Activated naive CD8-positive, alpha-beta T cell (primary cell): ENCODE measurements around the gene BSND.
"Not testable (repeated sequence)": the region's sequence is repeated elsewhere in the genome, so short reads cannot be mapped to it uniquely, and the experiment has no call there.

Source experiments
- H3K27ac Mint-ChIP-seq: one replicate; pipeline ENCODE4 v1.8.0; 2021; ENCODE audit warnings: mixed read lengths
- H3K27me3 Mint-ChIP-seq: one replicate; pipeline ENCODE4 v1.8.0; 2021; ENCODE audit warnings: mixed read lengths
- H3K36me3 Mint-ChIP-seq: one replicate; pipeline ENCODE4 v1.8.0; 2021; ENCODE audit warnings: mixed read lengths
- H3K4me1 Mint-ChIP-seq: one replicate; pipeline ENCODE4 v1.8.0; 2021; ENCODE audit warnings: low read depth, mixed read lengths
- H3K4me3 Mint-ChIP-seq: one replicate; pipeline ENCODE4 v1.8.0; 2021; ENCODE audit warnings: mild to moderate bottlenecking, mixed read lengths
- H3K9me3 Mint-ChIP-seq: one replicate; pipeline ENCODE4 v1.8.0; 2021; ENCODE audit warnings: low read depth, mixed read lengths

The BSND gene

GRCh38 chr1:55012661-55013060 lies 13.9 kb downstream of the BSND start:
- Mint-ChIP-seq H3K27ac (no peak overlapping the region), H3K4me1 (no peaks in the 10 kb centered on the region), H3K9me3 (no peaks in the 10 kb centered on the region), H3K36me3 (no peaks in the 10 kb centered on the region), H3K4me3 (no peak overlapping the region), H3K27me3 (peaks cover 4% of the 10 kb centered on the region)

GRCh38 chr1:55015123-55015522 lies 16.4 kb downstream of the BSND start:
- H3K4me1 Mint-ChIP-seq = no peaks in the 10 kb centered on the region
- H3K4me3 Mint-ChIP-seq = no peak overlapping the region
- H3K27me3 Mint-ChIP-seq = peaks cover 9% of the 10 kb centered on the region
- no peaks in the 10 kb centered on the region for H3K36me3 Mint-ChIP-seq
- H3K9me3 Mint-ChIP-seq = no peaks in the 10 kb centered on the region
- H3K27ac Mint-ChIP-seq = no peak overlapping the region

DNA sequence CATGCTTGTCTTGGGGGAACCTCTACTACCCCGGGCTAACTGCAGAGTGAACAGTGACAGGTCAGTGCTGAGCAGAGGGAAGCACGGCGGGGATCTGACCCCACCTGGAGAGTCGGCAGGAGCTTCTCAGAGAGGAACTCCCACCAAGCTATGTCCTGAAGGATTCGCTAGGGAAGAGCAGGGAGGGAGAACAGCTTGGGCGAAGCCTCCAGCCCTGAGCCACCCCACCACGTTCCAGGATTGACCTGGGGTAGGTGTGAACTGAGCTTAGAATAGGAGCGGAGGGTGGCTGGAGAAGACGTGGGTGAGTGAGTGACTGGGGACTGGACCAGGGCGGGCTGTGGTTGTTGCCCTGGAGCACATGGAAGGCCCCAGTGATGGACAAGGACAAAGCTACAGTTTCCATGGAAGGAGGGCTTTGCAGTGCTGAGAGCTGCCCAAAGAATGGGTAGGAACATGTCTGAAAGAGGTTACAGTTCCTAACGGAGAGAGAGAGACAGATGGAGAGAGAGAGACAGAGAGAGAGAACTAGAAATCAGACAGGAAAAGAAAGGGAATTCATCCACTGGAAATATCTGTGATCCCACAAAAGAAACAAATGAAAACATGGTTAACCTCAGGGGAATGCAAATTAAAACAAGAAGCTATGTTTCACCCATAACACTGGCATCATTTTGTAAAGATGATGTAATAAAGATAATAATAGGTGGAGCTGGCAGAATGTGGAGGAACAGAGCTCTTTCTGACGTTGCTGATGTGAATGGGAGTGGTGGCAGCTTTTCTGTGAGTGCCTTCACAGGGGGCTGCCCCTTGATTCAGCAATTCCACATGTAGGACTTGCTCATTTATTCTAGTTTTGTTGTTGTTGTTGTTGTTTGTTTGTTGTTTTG lies 17.2 kb downstream of the BSND start:
- H3K27me3 Mint-ChIP-seq = peaks cover 9% of the 10 kb centered on the region
- H3K27ac Mint-ChIP-seq = no peak overlapping the region
- no peaks in the 10 kb centered on the region for H3K4me1 Mint-ChIP-seq
- no peaks in the 10 kb centered on the region for H3K9me3 Mint-ChIP-seq
- H3K4me3 Mint-ChIP-seq = no peak overlapping the region
- no peaks in the 10 kb centered on the region for H3K36me3 Mint-ChIP-seq

DNA sequence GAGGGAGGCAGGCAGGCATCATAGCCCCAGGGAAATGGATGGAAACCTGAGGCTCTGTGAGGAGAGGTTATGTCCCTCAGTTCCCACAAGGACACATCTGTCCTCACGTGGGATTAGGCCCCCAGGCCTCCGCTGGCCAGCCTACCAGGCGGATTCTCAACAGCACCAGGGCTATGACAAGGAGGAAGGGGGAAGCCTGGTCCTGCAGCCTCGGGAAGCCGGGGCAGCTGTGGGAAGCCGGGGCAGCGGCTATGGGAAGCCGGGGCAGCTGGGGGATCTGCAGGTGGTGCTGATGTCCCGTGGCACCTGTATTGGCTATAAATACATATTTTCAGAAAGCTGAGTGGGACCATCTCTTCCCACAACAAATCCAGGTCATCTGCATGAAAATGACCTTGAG lies 19.7 kb downstream of the BSND start:
- Mint-ChIP-seq H3K4me3 (no peak overlapping the region), H3K27me3 (peaks cover 9% of the 10 kb centered on the region), H3K4me1 (no peaks in the 10 kb centered on the region), H3K9me3 (no peaks in the 10 kb centered on the region), H3K27ac (no peak overlapping the region), H3K36me3 (no peaks in the 10 kb centered on the region)

GRCh38 chr1:55021942-55022546 lies 23.3 kb downstream of the BSND start:
- H3K27ac Mint-ChIP-seq = no peak overlapping the region
- H3K36me3 Mint-ChIP-seq = no peaks in the 10 kb centered on the region
- H3K4me1 Mint-ChIP-seq = peaks cover 2% of the 10 kb centered on the region
- no peaks in the 10 kb centered on the region for H3K9me3 Mint-ChIP-seq
- peaks cover 5% of the 10 kb centered on the region for H3K27me3 Mint-ChIP-seq
- H3K4me3 Mint-ChIP-seq = no peak overlapping the region

DNA sequence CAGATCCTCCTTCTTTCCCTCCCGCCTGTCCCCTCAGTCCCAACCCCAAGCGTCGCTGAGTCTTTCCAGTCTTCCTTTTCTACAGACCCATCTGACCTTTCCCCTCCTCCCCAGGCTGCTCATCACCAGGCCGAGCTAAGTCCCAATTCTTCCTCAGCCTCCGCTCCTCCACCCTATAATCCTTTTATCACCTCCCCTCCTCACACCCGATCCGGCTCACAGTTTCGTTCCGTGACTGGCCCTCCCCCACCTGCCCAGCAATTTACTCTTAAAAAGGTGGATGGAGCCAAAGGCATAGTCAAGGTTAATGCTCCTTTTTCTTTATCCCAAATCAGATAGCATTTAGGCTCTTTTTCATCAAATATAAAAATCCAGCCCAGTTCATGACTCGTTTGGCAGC lies 25.4 kb downstream of the BSND start:
- not testable (repeated sequence) for H3K27ac Mint-ChIP-seq, H3K27me3 Mint-ChIP-seq, H3K9me3 Mint-ChIP-seq, H3K36me3 Mint-ChIP-seq, H3K4me3 Mint-ChIP-seq, H3K4me1 Mint-ChIP-seq

DNA sequence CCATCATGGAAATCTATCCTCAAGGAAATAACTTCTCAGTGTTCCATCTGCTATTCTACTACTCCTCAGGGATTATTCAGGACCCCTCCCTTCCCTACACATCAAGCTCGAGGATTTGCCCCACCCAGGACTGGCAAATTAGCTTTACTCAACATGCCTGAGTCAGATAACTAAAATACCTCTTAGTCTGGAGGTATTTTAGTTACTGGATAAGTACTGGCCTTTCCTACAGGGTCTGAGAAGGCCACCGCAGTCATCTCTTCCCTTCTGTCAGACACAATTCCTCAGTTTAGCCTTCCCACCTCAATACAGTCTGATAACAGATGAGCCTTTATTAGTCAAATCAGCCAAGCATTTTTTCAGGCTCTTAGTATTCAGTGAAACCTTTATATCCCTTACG lies 27.9 kb downstream of the BSND start:
- H3K27me3 Mint-ChIP-seq, H3K4me3 Mint-ChIP-seq, H3K9me3 Mint-ChIP-seq, H3K4me1 Mint-ChIP-seq, H3K27ac Mint-ChIP-seq, H3K36me3 Mint-ChIP-seq: not testable (repeated sequence)

DNA sequence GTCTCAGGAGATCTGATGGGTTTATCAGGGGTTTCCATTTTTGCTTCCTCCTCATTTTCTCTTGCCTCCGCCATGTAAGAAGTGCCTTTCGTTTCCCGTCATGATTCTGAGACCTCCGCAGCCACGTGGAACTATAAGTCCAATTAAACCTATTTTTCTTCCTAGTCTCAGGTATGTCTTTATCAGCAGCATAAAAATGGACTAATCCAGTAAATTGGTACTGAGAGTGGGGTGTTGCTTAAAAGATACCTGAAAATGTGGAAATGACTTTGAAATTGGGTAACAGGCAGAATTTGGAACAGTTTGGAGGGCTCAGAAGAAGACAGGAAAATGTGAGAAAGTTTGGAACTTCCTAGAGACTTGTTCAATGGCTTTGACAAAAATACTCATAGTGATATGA lies 32.4 kb downstream of the BSND start:
- H3K9me3 Mint-ChIP-seq, H3K36me3 Mint-ChIP-seq, H3K4me3 Mint-ChIP-seq, H3K27ac Mint-ChIP-seq, H3K4me1 Mint-ChIP-seq: not testable (repeated sequence)
- peaks cover 14% of the 10 kb centered on the region for H3K27me3 Mint-ChIP-seq

- no peaks in the 10 kb centered on the region for H3K9me3 Mint-ChIP-seq
- peaks cover 25% of the 10 kb centered on the region for H3K27me3 Mint-ChIP-seq
- no peak overlapping the region for H3K4me3 Mint-ChIP-seq
- no peaks in the 10 kb centered on the region for H3K36me3 Mint-ChIP-seq
- H3K4me1 Mint-ChIP-seq = no peaks in the 10 kb centered on the region
- H3K27ac Mint-ChIP-seq = no peak overlapping the region
Measured at GRCh38 chr1:55033265-55033614, 34.5 kb downstream of the BSND start.

DNA sequence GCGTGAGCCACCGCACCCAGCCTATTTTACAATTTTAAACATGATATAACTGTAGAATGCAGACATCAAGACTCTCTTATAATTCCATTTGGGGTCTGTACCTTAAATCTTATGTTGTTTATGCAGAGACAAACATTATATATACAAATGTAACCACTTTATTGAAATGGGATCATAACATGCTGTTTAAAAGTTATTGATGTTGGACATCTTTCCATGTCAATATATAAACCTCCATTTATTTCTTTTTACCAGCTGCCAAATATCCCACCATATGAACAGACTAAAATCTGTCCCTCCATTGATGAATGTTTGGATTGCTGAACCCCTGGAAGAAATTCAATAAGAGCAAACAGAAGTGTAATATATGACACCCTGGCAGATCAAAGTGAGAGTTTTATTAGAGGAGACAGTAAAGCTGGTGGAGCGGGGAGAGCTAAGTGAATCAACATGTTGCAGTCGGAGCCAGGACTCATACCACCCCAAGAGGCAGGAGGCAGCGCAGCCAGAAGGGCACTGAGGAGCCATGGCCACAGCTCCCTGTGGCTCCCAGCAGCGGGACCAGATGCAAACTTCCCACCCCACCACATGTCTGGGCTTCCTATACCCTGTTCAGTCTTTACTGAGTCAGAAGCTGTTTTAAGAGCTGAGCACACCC lies 35.9 kb downstream of the BSND start:
- peaks cover 29% of the 10 kb centered on the region for H3K27me3 Mint-ChIP-seq
- no peak overlapping the region for H3K4me3 Mint-ChIP-seq
- no peaks in the 10 kb centered on the region for H3K4me1 Mint-ChIP-seq
- no peak overlapping the region for H3K27ac Mint-ChIP-seq
- no peaks in the 10 kb centered on the region for H3K36me3 Mint-ChIP-seq
- no peaks in the 10 kb centered on the region for H3K9me3 Mint-ChIP-seq

DNA sequence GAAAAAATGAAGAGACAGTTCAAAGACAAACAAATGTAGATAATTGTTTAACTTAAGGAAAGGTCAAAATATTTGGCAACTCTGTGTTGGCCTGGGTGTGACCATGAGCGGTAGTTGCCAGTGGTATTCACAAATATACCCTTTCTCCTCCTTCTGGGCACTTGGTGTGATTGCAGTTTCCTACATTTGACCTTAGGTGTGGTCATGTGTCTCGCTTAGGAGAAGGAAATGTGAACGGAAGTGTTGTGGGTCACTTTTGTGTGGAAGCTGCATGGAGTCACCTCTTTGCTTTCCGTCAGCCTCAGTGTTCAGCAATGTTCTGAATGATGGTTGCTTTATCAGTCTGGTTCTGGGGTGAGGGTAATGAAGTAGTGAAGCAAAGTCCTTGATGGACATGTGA lies 37.2 kb downstream of the BSND start:
- H3K36me3 Mint-ChIP-seq = no peaks in the 10 kb centered on the region
- no peak overlapping the region for H3K27ac Mint-ChIP-seq
- no peaks in the 10 kb centered on the region for H3K9me3 Mint-ChIP-seq
- H3K27me3 Mint-ChIP-seq = peaks cover 33% of the 10 kb centered on the region
- H3K4me1 Mint-ChIP-seq = no peaks in the 10 kb centered on the region
- no peak overlapping the region for H3K4me3 Mint-ChIP-seq

- peaks cover 35% of the 10 kb centered on the region for H3K27me3 Mint-ChIP-seq
Measured at GRCh38 chr1:55037733-55038551, 39.2 kb downstream of the BSND start.

GRCh38 chr1:55038552-55038838 lies 39.8 kb downstream of the BSND start:
- no peak overlapping the region for H3K4me3 Mint-ChIP-seq
- no peak overlapping the region for H3K27ac Mint-ChIP-seq

More at GRCh38 chr1:55037733-55038551, 39.2 kb downstream of the BSND start:
- no peak overlapping the region for H3K4me3 Mint-ChIP-seq
- no peaks in the 10 kb centered on the region for H3K36me3 Mint-ChIP-seq
- no peaks in the 10 kb centered on the region for H3K9me3 Mint-ChIP-seq
- no peaks in the 10 kb centered on the region for H3K4me1 Mint-ChIP-seq
- no peak overlapping the region for H3K27ac Mint-ChIP-seq

GRCh38 chr1:55038974-55039341 lies 40.2 kb downstream of the BSND start:
- Mint-ChIP-seq H3K36me3 (no peaks in the 10 kb centered on the region), H3K27ac (no peak overlapping the region), H3K27me3 (peaks cover 34% of the 10 kb centered on the region), H3K4me1 (no peaks in the 10 kb centered on the region), H3K4me3 (no peak overlapping the region), H3K9me3 (no peaks in the 10 kb centered on the region)

More at GRCh38 chr1:55038552-55038838, 39.8 kb downstream of the BSND start:
- peaks cover 34% of the 10 kb centered on the region for H3K27me3 Mint-ChIP-seq
- no peaks in the 10 kb centered on the region for H3K36me3 Mint-ChIP-seq
- no peaks in the 10 kb centered on the region for H3K9me3 Mint-ChIP-seq
- H3K4me1 Mint-ChIP-seq = no peaks in the 10 kb centered on the region
